Measurements from ENCODE around the gene PRDM11.

The PRDM11 gene

GRCh38 chr11:45204761-45205160 lies 58.3 kb downstream of the PRDM11 start:
- no peak overlapping the region for H3K4me3 ChIP-seq (ENCODE audit: low read depth in 1 of 5, low read length in 5 of 5)
- H3K9ac ChIP-seq (ENCODE audit: low read length in 5 of 5), result no peak overlapping the region
- no peak overlapping the region for H3K27ac ChIP-seq (ENCODE audit: low read depth, low read length)
- no peaks in the 10 kb centered on the region for H3K9me3 ChIP-seq (ENCODE audit: control insufficient read depth in 5 of 5, low read length in 5 of 5)
- H3K27me3 ChIP-seq (ENCODE audit: control insufficient read depth in 5 of 5, insufficient read depth in 4 of 5, low read length in 5 of 5), result no peaks in the 10 kb centered on the region
- peaks cover 0 to 6% (median 6%) of the 10 kb centered on the region in 5 donors for H3K4me1 ChIP-seq (ENCODE audit: control insufficient read depth in 5 of 5, insufficient read depth in 5 of 5, low read length in 5 of 5)
- H3K36me3 ChIP-seq (ENCODE audit: control insufficient read depth in 5 of 5, insufficient read depth in 5 of 5, low read length in 5 of 5), result peaks cover 0 to 20% (median 19%) of the 10 kb centered on the region in 5 donors

- H3K4me1 ChIP-seq (ENCODE audit: control insufficient read depth in 5 of 5, insufficient read depth in 5 of 5, low read length in 5 of 5), result peaks cover 0 to 17% (median 13%) of the 10 kb centered on the region in 5 donors
- no peaks in the 10 kb centered on the region for H3K9me3 ChIP-seq (ENCODE audit: control insufficient read depth in 5 of 5, low read length in 5 of 5)
- peaks cover 0 to 20% (median 19%) of the 10 kb centered on the region in 5 donors for H3K36me3 ChIP-seq (ENCODE audit: control insufficient read depth in 5 of 5, insufficient read depth in 5 of 5, low read length in 5 of 5)
- H3K4me3 ChIP-seq (ENCODE audit: low read depth in 1 of 5, low read length in 5 of 5), result no peak overlapping the region
- H3K9ac ChIP-seq (ENCODE audit: low read length in 5 of 5), result no peak overlapping the region
- no peaks in the 10 kb centered on the region for H3K27me3 ChIP-seq (ENCODE audit: control insufficient read depth in 5 of 5, insufficient read depth in 4 of 5, low read length in 5 of 5)
- H3K27ac ChIP-seq (ENCODE audit: low read depth, low read length), result no peak overlapping the region
Observed at GRCh38 chr11:45205978-45206377, 59.5 kb downstream of the PRDM11 start.

DNA sequence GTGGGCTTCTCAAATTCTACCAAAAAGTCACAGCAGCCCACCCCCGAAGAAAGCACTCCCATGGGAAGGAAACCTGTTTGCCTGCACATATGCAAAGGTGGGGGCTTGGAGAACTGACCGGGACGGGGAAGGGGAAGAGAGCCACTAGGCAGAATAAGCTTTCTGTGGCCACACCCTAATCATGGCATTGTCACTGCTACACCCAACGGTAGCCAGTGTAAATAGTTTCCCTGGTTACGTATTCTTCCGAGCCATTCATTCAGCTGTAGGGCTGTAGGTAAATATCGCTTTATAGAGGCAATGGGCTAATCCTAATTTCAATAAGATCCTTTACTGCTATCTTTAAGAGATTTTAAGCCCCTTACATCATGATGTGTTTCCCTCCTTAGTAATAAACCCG lies 61.7 kb downstream of the PRDM11 start:
- Histone ChIP-seq H3K27ac (ENCODE audit: low read depth, low read length) (no peak overlapping the region), H3K4me1 (ENCODE audit: control insufficient read depth in 5 of 5, insufficient read depth in 5 of 5, low read length in 5 of 5) (peaks cover 0 to 17% (median 13%) of the 10 kb centered on the region in 5 donors), H3K9ac (ENCODE audit: low read length in 5 of 5) (no peak overlapping the region)

DNA sequence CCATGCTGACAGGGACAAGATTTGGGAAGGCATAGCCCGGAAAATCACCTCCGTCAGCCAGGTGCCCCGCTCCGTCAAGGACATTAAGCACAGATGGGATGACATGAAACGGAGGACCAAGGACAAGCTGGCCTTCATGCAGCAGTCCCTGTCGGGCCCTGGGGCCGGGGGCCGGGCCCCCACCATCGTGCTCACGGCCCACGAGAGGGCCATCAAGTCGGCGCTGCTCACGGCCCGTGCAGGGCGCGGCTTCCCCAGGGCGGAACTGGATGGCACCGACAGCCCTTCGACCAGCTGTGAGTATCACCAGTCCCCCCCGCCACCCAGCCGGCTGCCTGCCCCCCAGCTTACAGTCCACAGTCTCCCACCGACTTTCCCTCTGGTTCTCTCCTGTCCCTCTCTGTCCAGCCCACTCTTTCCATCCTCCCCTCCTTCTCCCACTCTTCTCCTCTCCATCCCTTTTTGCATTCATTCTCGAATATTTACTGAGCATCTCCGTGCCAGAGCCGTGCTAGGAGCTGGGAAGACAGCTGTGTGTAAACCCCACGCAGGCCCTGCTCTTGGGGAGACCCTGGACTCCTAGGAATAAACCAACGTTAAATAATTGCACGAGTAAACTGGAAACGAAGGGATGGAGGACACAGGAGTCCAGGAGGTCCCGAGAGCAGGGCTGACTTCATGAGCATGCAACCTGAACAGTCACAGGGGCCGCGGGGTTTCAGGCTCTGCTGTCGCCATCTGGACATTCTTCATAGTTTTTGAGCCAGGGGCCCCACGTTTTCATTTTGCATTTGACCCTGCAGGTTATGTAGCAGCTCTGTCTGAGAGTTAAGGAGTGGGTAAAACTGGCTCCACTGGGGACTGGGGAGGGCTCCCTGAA lies 62.8 kb downstream of the PRDM11 start:
- Histone ChIP-seq H3K9ac (ENCODE audit: low read length in 5 of 5) (peak overlapping the region in 1 of 5 donors; percentile 23), H3K27me3 (ENCODE audit: control insufficient read depth in 5 of 5, insufficient read depth in 4 of 5, low read length in 5 of 5) (no peaks in the 10 kb centered on the region), H3K4me3 (ENCODE audit: low read depth in 1 of 5, low read length in 5 of 5) (no peak overlapping the region), H3K4me1 (ENCODE audit: control insufficient read depth in 5 of 5, insufficient read depth in 5 of 5, low read length in 5 of 5) (peaks cover 0 to 17% (median 13%) of the 10 kb centered on the region in 5 donors), H3K27ac (ENCODE audit: low read depth, low read length) (no peak overlapping the region), H3K9me3 (ENCODE audit: control insufficient read depth in 5 of 5, low read length in 5 of 5) (no peaks in the 10 kb centered on the region), H3K36me3 (ENCODE audit: control insufficient read depth in 5 of 5, insufficient read depth in 5 of 5, low read length in 5 of 5) (peaks cover 0 to 41% (median 33%) of the 10 kb centered on the region in 5 donors)

More for the DNA sequence above, 61.7 kb downstream of the PRDM11 start:
- H3K36me3 ChIP-seq (ENCODE audit: control insufficient read depth in 5 of 5, insufficient read depth in 5 of 5, low read length in 5 of 5), result peaks cover 0 to 32% (median 27%) of the 10 kb centered on the region in 5 donors
- no peaks in the 10 kb centered on the region for H3K27me3 ChIP-seq (ENCODE audit: control insufficient read depth in 5 of 5, insufficient read depth in 4 of 5, low read length in 5 of 5)
- H3K9me3 ChIP-seq (ENCODE audit: control insufficient read depth in 5 of 5, low read length in 5 of 5), result no peaks in the 10 kb centered on the region
- H3K4me3 ChIP-seq (ENCODE audit: low read depth in 1 of 5, low read length in 5 of 5), result no peak overlapping the region

DNA sequence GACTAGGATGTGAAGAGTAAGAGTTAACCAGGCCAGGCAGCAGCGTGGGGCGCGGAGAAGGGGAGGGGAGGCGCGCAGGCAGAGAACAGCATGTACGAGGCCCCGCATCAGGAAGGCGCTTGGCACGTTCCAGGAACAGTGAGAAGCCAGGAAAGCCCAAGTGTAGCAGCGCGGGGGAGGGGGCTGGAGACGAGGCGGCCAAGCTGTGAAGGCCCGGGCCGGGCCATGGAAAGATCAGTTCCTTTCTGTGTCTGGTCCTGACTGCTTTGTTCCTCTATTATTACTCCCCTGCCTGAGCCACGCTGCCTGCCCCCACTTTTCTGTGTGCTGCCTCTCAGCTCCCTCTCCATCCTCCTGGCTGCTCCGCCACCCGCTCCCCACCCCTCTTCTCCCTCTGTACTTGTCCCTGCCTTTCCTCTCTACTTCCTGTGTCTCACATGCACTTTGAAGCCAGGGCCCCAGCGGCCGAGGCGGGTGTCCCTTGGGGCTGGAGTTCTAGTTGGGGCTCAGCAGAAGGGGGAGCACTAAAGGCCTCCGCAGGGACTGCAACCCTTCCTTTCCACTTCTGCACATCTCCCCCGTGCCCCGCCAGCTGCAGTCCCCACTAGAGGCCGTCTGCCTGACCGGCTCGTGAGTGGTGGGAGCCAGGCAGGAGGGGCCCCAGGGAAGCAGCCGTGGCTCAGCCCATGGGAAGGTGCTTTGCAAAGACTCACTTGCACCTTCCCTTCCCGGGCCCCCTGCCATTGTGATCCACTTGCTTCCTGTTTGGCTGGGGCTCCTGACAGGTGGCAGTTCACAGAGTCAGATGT lies 63.7 kb downstream of the PRDM11 start:
- Histone ChIP-seq H3K4me3 (ENCODE audit: low read depth in 1 of 5, low read length in 5 of 5) (peak overlapping the region in 1 of 5 donors; percentile 10), H3K9me3 (ENCODE audit: control insufficient read depth in 5 of 5, low read length in 5 of 5) (no peaks in the 10 kb centered on the region), H3K9ac (ENCODE audit: low read length in 5 of 5) (peak overlapping the region in 1 of 5 donors; percentile 23), H3K27ac (ENCODE audit: low read depth, low read length) (no peak overlapping the region), H3K27me3 (ENCODE audit: control insufficient read depth in 5 of 5, insufficient read depth in 4 of 5, low read length in 5 of 5) (no peaks in the 10 kb centered on the region), H3K36me3 (ENCODE audit: control insufficient read depth in 5 of 5, insufficient read depth in 5 of 5, low read length in 5 of 5) (peaks cover 0 to 36% (median 27%) of the 10 kb centered on the region in 5 donors), H3K4me1 (ENCODE audit: control insufficient read depth in 5 of 5, insufficient read depth in 5 of 5, low read length in 5 of 5) (peaks cover 0 to 17% (median 13%) of the 10 kb centered on the region in 5 donors)

DNA sequence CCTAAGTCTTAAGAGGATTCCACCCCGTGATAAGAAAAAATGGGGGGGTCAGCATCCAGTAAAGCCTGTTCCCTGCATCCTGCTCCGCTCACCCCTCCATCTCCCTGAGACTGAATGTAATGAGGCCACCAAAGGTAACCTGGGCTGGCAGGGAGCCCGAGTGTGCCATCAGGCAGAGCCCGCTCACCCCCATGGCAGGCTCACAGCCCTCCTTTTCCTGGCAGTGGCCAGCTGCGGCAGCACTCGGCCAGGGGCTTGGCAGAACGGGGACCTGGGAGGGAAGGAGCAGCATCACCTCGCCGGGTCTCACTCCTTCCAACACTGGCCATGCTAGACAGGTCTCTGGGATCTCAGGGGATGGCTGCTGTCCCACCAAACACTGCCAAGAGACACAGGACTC lies 64.4 kb downstream of the PRDM11 start:
- Histone ChIP-seq H3K27me3 (ENCODE audit: control insufficient read depth in 5 of 5, insufficient read depth in 4 of 5, low read length in 5 of 5) (no peaks in the 10 kb centered on the region), H3K9ac (ENCODE audit: low read length in 5 of 5) (no peak overlapping the region), H3K27ac (ENCODE audit: low read depth, low read length) (no peak overlapping the region), H3K4me3 (ENCODE audit: low read depth in 1 of 5, low read length in 5 of 5) (no peak overlapping the region), H3K36me3 (ENCODE audit: control insufficient read depth in 5 of 5, insufficient read depth in 5 of 5, low read length in 5 of 5) (peaks cover 0 to 30% (median 19%) of the 10 kb centered on the region in 5 donors), H3K9me3 (ENCODE audit: control insufficient read depth in 5 of 5, low read length in 5 of 5) (no peaks in the 10 kb centered on the region), H3K4me1 (ENCODE audit: control insufficient read depth in 5 of 5, insufficient read depth in 5 of 5, low read length in 5 of 5) (peaks cover 0 to 17% (median 13%) of the 10 kb centered on the region in 5 donors)

GRCh38 chr11:45211732-45212131 lies 65.3 kb downstream of the PRDM11 start:
- H3K4me1 ChIP-seq (ENCODE audit: control insufficient read depth in 5 of 5, insufficient read depth in 5 of 5, low read length in 5 of 5), result peaks cover 0 to 17% (median 13%) of the 10 kb centered on the region in 5 donors
- no peaks in the 10 kb centered on the region for H3K27me3 ChIP-seq (ENCODE audit: control insufficient read depth in 5 of 5, insufficient read depth in 4 of 5, low read length in 5 of 5)
- H3K9me3 ChIP-seq (ENCODE audit: control insufficient read depth in 5 of 5, low read length in 5 of 5), result no peaks in the 10 kb centered on the region
- H3K36me3 ChIP-seq (ENCODE audit: control insufficient read depth in 5 of 5, insufficient read depth in 5 of 5, low read length in 5 of 5), result peaks cover 0 to 27% (median 15%) of the 10 kb centered on the region in 5 donors
- H3K27ac ChIP-seq (ENCODE audit: low read depth, low read length), result no peak overlapping the region
- no peak overlapping the region for H3K4me3 ChIP-seq (ENCODE audit: low read depth in 1 of 5, low read length in 5 of 5)
- no peak overlapping the region for H3K9ac ChIP-seq (ENCODE audit: low read length in 5 of 5)

GRCh38 chr11:45212566-45213315 lies 66.3 kb downstream of the PRDM11 start:
- no peaks in the 10 kb centered on the region for H3K9me3 ChIP-seq (ENCODE audit: control insufficient read depth in 5 of 5, low read length in 5 of 5)
- H3K27ac ChIP-seq (ENCODE audit: low read depth, low read length), result no peak overlapping the region
- H3K27me3 ChIP-seq (ENCODE audit: control insufficient read depth in 5 of 5, insufficient read depth in 4 of 5, low read length in 5 of 5), result no peaks in the 10 kb centered on the region
- peaks cover 0 to 17% (median 13%) of the 10 kb centered on the region in 5 donors for H3K4me1 ChIP-seq (ENCODE audit: control insufficient read depth in 5 of 5, insufficient read depth in 5 of 5, low read length in 5 of 5)
- peaks cover 0 to 27% (median 15%) of the 10 kb centered on the region in 5 donors for H3K36me3 ChIP-seq (ENCODE audit: control insufficient read depth in 5 of 5, insufficient read depth in 5 of 5, low read length in 5 of 5)
- no peak overlapping the region for H3K9ac ChIP-seq (ENCODE audit: low read length in 5 of 5)
- H3K4me3 ChIP-seq (ENCODE audit: low read depth in 1 of 5, low read length in 5 of 5), result no peak overlapping the region

DNA sequence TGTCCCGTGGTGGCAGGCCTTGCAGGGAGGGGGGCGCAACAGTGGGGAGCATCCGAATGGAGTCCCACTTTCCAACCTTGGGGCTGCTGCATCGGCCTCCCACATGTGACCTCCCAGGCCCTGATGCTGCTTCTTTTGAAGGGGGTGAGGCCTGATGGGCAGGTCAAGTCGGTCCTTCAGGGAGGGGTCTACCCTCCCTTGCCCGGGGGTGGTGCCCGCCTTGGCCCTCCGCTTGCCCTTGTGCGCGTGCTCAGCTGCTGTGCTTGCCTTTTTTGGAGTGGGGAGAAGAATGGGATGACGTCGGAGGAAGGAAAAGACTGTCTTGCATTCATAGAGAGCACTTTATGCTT lies 66.9 kb downstream of the PRDM11 start:
- H3K4me1 ChIP-seq (ENCODE audit: control insufficient read depth in 5 of 5, insufficient read depth in 5 of 5, low read length in 5 of 5), result peaks cover 0 to 17% (median 13%) of the 10 kb centered on the region in 5 donors
- H3K27ac ChIP-seq (ENCODE audit: low read depth, low read length), result no peak overlapping the region
- no peak overlapping the region for H3K4me3 ChIP-seq (ENCODE audit: low read depth in 1 of 5, low read length in 5 of 5)
- no peaks in the 10 kb centered on the region for H3K9me3 ChIP-seq (ENCODE audit: control insufficient read depth in 5 of 5, low read length in 5 of 5)
- H3K9ac ChIP-seq (ENCODE audit: low read length in 5 of 5), result no peak overlapping the region
- H3K36me3 ChIP-seq (ENCODE audit: control insufficient read depth in 5 of 5, insufficient read depth in 5 of 5, low read length in 5 of 5), result peaks cover 0 to 27% (median 15%) of the 10 kb centered on the region in 5 donors
- H3K27me3 ChIP-seq (ENCODE audit: control insufficient read depth in 5 of 5, insufficient read depth in 4 of 5, low read length in 5 of 5), result no peaks in the 10 kb centered on the region
